SK-N-SH (cell line): ENCODE results near the gene MX1. TPM values are rescaled to one million over a fixed set of nuclear protein-coding genes. Genes with fewer than 3 reads are reported as not detected.

ENCODE experiments used
- CTCF ChIA-PET: fragments of 300-600, 350-600 bp; formaldehyde crosslinking; extraction: SDS; loops from one replicate; lab custom pipeline; 2021; lab: Yijun Ruan, JAX
- POLR2A ChIA-PET: fragments of 350-600 bp; sonication (Branson Sonifier 250); formaldehyde crosslinking; extraction: SDS; loops from one replicate; lab custom pipeline; 2020; ENCODE audit warnings: antibody characterized with exemption, inconsistent platforms; lab: Yijun Ruan, JAX
- DNase-seq: peaks from one replicate; pipeline ENCODE4 v3.0.0; 2012
- H2AFZ ChIP-seq: fragments of 200-600 bp; sonication (generic); 2 replicates; pipeline ENCODE4 v1.8.1; 2016; ENCODE audit warnings: antibody characterized with exemption, mild to moderate bottlenecking, low read depth
- H3F3A ChIP-seq: fragments of 200-600 bp; sonication (generic); replicated peaks from 2 replicates; pipeline ENCODE3; 2016; ENCODE audit warnings: antibody characterized with exemption, mild to moderate bottlenecking; ENCODE audit not compliant: insufficient read depth
- H3K27ac ChIP-seq, 2 experiments: fragments of 200-500 bp in 1 of 2; fragments of 200-600 bp in 1 of 2; sonication (Bioruptor generic) in 1 of 2; sonication (generic), shearing (Covaris generic) in 1 of 2; 2 replicates each; pipeline versions ENCODE4 v1.5.1 to v1.6.1; 2014 to 2016; ENCODE audit warnings: low read depth in 2 of 2, inconsistent platforms in 1 of 2, low read length in 1 of 2, mild to moderate bottlenecking in 1 of 2, mixed read lengths in 1 of 2
- H3K27me3 ChIP-seq: fragments of 200-600 bp; sonication (generic), shearing (Covaris generic); 2 replicates; pipeline ENCODE4 v1.6.1; 2016; ENCODE audit warnings: mixed run types; ENCODE audit not compliant: insufficient read depth
- H3K36me3 ChIP-seq, 2 experiments: fragments of 200-500 bp in 1 of 2; fragments of 200-600 bp in 1 of 2; sonication (Bioruptor generic) in 1 of 2; sonication (generic) in 1 of 2; replicated peaks in 1 of 2; 2 replicates each; pipeline versions ENCODE3 to v1.5.1; 2014 to 2016; ENCODE audit warnings: low read length in 1 of 2, mild to moderate bottlenecking in 1 of 2; ENCODE audit not compliant: insufficient read depth in 2 of 2, control insufficient read depth in 1 of 2
- H3K4me1 ChIP-seq, 2 experiments: fragments of 200-500 bp in 1 of 2; fragments of 200-600 bp in 1 of 2; sonication (Bioruptor generic) in 1 of 2; sonication (generic), shearing (Covaris generic) in 1 of 2; 2 replicates each; pipeline versions ENCODE4 v1.5.1 to v1.6.1; 2014 to 2016; ENCODE audit warnings: low read depth in 1 of 2, low read length in 1 of 2, mixed run types in 1 of 2; ENCODE audit not compliant: insufficient read depth in 2 of 2, control insufficient read depth in 1 of 2
- H3K4me2 ChIP-seq: fragments of 200-600 bp; sonication (generic), shearing (Covaris generic); 2 replicates; pipeline ENCODE4 v1.6.1; 2017; ENCODE audit warnings: mixed run types
- H3K4me3 ChIP-seq, 2 experiments: fragments of 200-500 bp in 1 of 2; fragments of 200-600 bp in 1 of 2; sonication (Bioruptor generic) in 1 of 2; sonication (generic), shearing (Covaris generic) in 1 of 2; 2 replicates each; pipeline versions ENCODE4 v1.5.1 to v1.8.1; 2014 to 2016; ENCODE audit warnings: low read depth in 2 of 2, inconsistent platforms in 1 of 2, low read length in 1 of 2, mild to moderate bottlenecking in 1 of 2, mixed read lengths in 1 of 2, moderate library complexity in 1 of 2
- H3K79me2 ChIP-seq: fragments of 200-600 bp; sonication (generic); 2 replicates; pipeline ENCODE4 v1.8.1; 2017; ENCODE audit warnings: mild to moderate bottlenecking; ENCODE audit not compliant: insufficient read depth
- H3K9ac ChIP-seq: fragments of 200-600 bp; sonication (generic); 2 replicates; pipeline ENCODE4 v1.6.1; 2017; ENCODE audit warnings: mixed run types
- H3K9me2 ChIP-seq: fragments of 200-600 bp; sonication (generic); 2 replicates; pipeline ENCODE4 v1.6.1; 2017; ENCODE audit warnings: mixed run types
- H3K9me3 ChIP-seq: fragments of 200-600 bp; sonication (generic); 2 replicates; pipeline ENCODE4 v1.6.1; 2017; ENCODE audit warnings: mixed run types, mild to moderate bottlenecking, moderate library complexity
- H4K20me1 ChIP-seq: fragments of 200-600 bp; sonication (generic); 2 replicates; pipeline ENCODE4 v1.6.1; 2017; ENCODE audit warnings: mild to moderate bottlenecking, mixed run types; ENCODE audit not compliant: insufficient read depth
- CHD2 ChIP-seq: fragments of 150-350 bp; IDR thresholded peaks from 2 replicates; pipeline ENCODE4 v1.6.1; 2018; ENCODE audit warnings: low read length; ENCODE audit not compliant: partially characterized antibody
- ELF1 ChIP-seq: IDR thresholded peaks from 2 replicates; pipeline ENCODE4 v1.4.0; 2012
- EZH2phosphoT487 ChIP-seq: fragments of 200-600 bp; sonication (generic); IDR thresholded peaks from 2 replicates; pipeline ENCODE4 v1.6.1; 2017; ENCODE audit warnings: low read depth, mixed run types, mild to moderate bottlenecking, antibody characterized with exemption, moderate library complexity, borderline replicate concordance
- FOSL2 ChIP-seq: IDR thresholded peaks from 2 replicates; pipeline ENCODE4 v1.4.0; 2012; ENCODE audit warnings: low read depth, mild to moderate bottlenecking, moderate library complexity, borderline replicate concordance
- FOXJ3 ChIP-seq: sonication (generic); formaldehyde crosslinking; IDR thresholded peaks from 2 replicates; pipeline ENCODE4 v1.5.1; 2020; ENCODE audit warnings: mild to moderate bottlenecking, missing genetic modification reagents
- GABPA ChIP-seq: IDR thresholded peaks from 2 replicates; pipeline ENCODE4 v1.4.0; 2012; ENCODE audit warnings: low read depth, mild to moderate bottlenecking
- MEF2A ChIP-seq: IDR thresholded peaks from 2 replicates; pipeline ENCODE4 v1.4.0; 2012; ENCODE audit warnings: low read depth, borderline replicate concordance
- MXI1 ChIP-seq: IDR thresholded peaks from 2 replicates; pipeline ENCODE4 v1.6.1; 2012; ENCODE audit warnings: mild to moderate bottlenecking, low read depth, low read length, improper control_type of control experiment
- RAD21 ChIP-seq: IDR thresholded peaks from 2 replicates; pipeline ENCODE4 v1.6.1; 2012; ENCODE audit warnings: mild to moderate bottlenecking, low read length
- RCOR1 ChIP-seq: fragments of 150-350 bp; IDR thresholded peaks from 2 replicates; pipeline ENCODE4 v1.6.1; 2017; ENCODE audit warnings: antibody characterized with exemption, low read length
- TAF1 ChIP-seq: IDR thresholded peaks from 2 replicates; pipeline ENCODE4 v1.6.1; 2012; ENCODE audit warnings: low read depth, mild to moderate bottlenecking, low read length, moderate library complexity, borderline replicate concordance
- TCF12 ChIP-seq: IDR thresholded peaks from 2 replicates; pipeline ENCODE4 v1.4.0; 2012
- WGBS: methylation state at CpG from one replicate; pipeline ENCODE4 v1.1.6; 2017; ENCODE audit warnings: low lambda C conversion rate; 5-methylcytosine and 5-hydroxymethylcytosine counted together
- polyA plus RNA-seq, 3 experiments: library from polyadenylated mRNA; depleted of rRNA; stranded (reverse); fragments of >200 nt; gene quantifications; 2 replicates each; pipeline ENCODE4 v1.2.3, GENCODE V29; 2012
- TF ChIP-seq, protein P1 (sequence below): fragments of 150-350 bp; IDR thresholded peaks from 2 replicates; pipeline ENCODE4 v1.6.1; 2017; ENCODE audit warnings: antibody characterized with exemption, low read length, low read depth, borderline replicate concordance
- TF ChIP-seq, protein P2 (sequence below): fragments of 150-350 bp; IDR thresholded peaks from 2 replicates; pipeline ENCODE4 v1.6.1; 2016; ENCODE audit warnings: mild to moderate bottlenecking, low read depth, low read length
- TF ChIP-seq, protein P3 (sequence below): fragments of 200-600 bp; sonication (generic); IDR thresholded peaks from 2 replicates; pipeline ENCODE4 v1.6.1; 2017; ENCODE audit warnings: antibody characterized with exemption, mild to moderate bottlenecking, moderate library complexity
- TF ChIP-seq, protein P4 (sequence below): IDR thresholded peaks from 2 replicates; pipeline ENCODE4; 2012
- TF ChIP-seq, protein P5 (sequence below): IDR thresholded peaks from 2 replicates; pipeline ENCODE4 v1.4.0; 2012; ENCODE audit warnings: low read depth, borderline replicate concordance
- TF ChIP-seq, protein P6 (sequence below): IDR thresholded peaks from 2 replicates; pipeline ENCODE4 v1.4.0; 2012; ENCODE audit warnings: low read depth

Gene MX1
- polyA plus RNA-seq, 1 of the 3 experiments (the other 2 are of a cell fraction) = 1.9 TPM

DNA sequence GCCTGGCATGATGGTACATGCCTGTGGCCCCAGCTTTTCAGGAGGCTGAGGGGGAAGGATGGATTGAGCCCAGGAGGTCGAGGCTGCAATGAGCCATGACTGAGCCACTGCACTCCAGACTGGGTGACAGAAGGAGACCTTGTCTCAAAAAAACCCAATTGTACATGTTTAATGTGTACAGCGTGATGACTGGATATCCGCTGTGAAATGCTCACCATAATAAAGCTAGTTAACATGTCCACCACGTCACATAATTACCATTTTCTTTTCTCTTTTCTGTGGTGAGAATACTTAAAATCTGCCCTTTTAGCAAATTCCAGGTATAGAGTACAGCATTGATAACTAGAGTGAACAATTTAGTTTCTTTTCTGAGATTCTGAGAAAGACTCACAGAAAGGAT, 57.9 kb downstream of the MX1 start:
- H3K4me1 ChIP-seq = no peaks in the 10 kb centered on the region
- TF ChIP-seq TCF12 (no peak), RAD21 (no peak), MEF2A (no peak), ELF1 (no peak)
- TF ChIP-seq, protein P1, sequence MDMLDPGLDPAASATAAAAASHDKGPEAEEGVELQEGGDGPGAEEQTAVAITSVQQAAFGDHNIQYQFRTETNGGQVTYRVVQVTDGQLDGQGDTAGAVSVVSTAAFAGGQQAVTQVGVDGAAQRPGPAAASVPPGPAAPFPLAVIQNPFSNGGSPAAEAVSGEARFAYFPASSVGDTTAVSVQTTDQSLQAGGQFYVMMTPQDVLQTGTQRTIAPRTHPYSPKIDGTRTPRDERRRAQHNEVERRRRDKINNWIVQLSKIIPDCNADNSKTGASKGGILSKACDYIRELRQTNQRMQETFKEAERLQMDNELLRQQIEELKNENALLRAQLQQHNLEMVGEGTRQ = no peak
- CTCF ChIA-PET = no interaction called here
- POLR2A ChIA-PET = no interaction called here
- WGBS = 59% methylated on average over 4 of the region's 4 CpGs
- H3F3A ChIP-seq = no peaks in the 10 kb centered on the region
- no peak overlapping the region for H3K4me2 ChIP-seq
- no peaks in the 10 kb centered on the region for H3K9me3 ChIP-seq
- H3K9me2 ChIP-seq = no peaks in the 10 kb centered on the region
- H3K79me2 ChIP-seq = no peaks in the 10 kb centered on the region
- H3K4me3 ChIP-seq = no peak overlapping the region
- no peak for DNase-seq
- no peaks in the 10 kb centered on the region for H3K36me3 ChIP-seq
- no peaks in the 10 kb centered on the region for H4K20me1 ChIP-seq
- no peak overlapping the region for H3K9ac ChIP-seq
- H3K27ac ChIP-seq = no peak overlapping the region
- no peak overlapping the region for H2AFZ ChIP-seq
- no peaks in the 10 kb centered on the region for H3K27me3 ChIP-seq

DNA sequence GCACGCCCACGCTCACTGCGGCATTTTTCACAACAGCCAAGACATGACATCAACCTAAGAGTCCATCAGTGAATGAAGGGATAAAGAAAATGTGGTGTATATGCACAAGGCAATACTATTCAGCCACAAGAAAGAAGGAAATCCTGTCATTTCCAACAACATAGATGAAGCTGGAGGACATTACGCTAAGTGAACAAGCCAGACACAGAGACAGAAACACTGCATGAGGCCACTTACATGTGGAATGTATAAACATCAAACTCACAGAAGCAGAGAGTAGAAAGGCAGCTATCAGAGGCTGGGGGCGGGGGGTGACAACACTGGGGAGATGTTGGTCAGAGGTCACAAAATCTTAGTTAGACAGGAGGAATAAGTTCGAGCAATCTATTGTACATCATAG, 61.0 kb downstream of the MX1 start:
- Histone ChIP-seq H3K36me3 (no peaks in the 10 kb centered on the region), H4K20me1 (no peaks in the 10 kb centered on the region), H3K4me3 (no peak overlapping the region), H3K27me3 (0 out of 2 replicates have a peak, but pooled peaks cover 3% of the 10 kb centered on the region), H3K9me3 (no peaks in the 10 kb centered on the region), H3K4me2 (no peak overlapping the region), H3F3A (no peaks in the 10 kb centered on the region), H3K9ac (no peak overlapping the region), H3K9me2 (no peaks in the 10 kb centered on the region), H3K27ac (no peak overlapping the region), H3K4me1 (no peaks in the 10 kb centered on the region), H3K79me2 (no peaks in the 10 kb centered on the region), H2AFZ (no peak overlapping the region)
- TF ChIP-seq RCOR1 (no peak), FOSL2 (no peak), RAD21 (no peak), MXI1 (no peak), FOXJ3 (no peak), EZH2phosphoT487 (no peak), TAF1 (no peak), GABPA (no peak), CHD2 (no peak)
- TF ChIP-seq, protein P2, sequence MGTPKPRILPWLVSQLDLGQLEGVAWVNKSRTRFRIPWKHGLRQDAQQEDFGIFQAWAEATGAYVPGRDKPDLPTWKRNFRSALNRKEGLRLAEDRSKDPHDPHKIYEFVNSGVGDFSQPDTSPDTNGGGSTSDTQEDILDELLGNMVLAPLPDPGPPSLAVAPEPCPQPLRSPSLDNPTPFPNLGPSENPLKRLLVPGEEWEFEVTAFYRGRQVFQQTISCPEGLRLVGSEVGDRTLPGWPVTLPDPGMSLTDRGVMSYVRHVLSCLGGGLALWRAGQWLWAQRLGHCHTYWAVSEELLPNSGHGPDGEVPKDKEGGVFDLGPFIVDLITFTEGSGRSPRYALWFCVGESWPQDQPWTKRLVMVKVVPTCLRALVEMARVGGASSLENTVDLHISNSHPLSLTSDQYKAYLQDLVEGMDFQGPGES = no peak
- TF ChIP-seq, protein P3, sequence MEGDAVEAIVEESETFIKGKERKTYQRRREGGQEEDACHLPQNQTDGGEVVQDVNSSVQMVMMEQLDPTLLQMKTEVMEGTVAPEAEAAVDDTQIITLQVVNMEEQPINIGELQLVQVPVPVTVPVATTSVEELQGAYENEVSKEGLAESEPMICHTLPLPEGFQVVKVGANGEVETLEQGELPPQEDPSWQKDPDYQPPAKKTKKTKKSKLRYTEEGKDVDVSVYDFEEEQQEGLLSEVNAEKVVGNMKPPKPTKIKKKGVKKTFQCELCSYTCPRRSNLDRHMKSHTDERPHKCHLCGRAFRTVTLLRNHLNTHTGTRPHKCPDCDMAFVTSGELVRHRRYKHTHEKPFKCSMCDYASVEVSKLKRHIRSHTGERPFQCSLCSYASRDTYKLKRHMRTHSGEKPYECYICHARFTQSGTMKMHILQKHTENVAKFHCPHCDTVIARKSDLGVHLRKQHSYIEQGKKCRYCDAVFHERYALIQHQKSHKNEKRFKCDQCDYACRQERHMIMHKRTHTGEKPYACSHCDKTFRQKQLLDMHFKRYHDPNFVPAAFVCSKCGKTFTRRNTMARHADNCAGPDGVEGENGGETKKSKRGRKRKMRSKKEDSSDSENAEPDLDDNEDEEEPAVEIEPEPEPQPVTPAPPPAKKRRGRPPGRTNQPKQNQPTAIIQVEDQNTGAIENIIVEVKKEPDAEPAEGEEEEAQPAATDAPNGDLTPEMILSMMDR = no peak
- TF ChIP-seq, protein P4, sequence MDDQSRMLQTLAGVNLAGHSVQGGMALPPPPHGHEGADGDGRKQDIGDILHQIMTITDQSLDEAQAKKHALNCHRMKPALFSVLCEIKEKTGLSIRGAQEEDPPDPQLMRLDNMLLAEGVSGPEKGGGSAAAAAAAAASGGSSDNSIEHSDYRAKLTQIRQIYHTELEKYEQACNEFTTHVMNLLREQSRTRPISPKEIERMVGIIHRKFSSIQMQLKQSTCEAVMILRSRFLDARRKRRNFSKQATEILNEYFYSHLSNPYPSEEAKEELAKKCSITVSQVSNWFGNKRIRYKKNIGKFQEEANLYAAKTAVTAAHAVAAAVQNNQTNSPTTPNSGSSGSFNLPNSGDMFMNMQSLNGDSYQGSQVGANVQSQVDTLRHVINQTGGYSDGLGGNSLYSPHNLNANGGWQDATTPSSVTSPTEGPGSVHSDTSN = no peak
- TF ChIP-seq, protein P5, sequence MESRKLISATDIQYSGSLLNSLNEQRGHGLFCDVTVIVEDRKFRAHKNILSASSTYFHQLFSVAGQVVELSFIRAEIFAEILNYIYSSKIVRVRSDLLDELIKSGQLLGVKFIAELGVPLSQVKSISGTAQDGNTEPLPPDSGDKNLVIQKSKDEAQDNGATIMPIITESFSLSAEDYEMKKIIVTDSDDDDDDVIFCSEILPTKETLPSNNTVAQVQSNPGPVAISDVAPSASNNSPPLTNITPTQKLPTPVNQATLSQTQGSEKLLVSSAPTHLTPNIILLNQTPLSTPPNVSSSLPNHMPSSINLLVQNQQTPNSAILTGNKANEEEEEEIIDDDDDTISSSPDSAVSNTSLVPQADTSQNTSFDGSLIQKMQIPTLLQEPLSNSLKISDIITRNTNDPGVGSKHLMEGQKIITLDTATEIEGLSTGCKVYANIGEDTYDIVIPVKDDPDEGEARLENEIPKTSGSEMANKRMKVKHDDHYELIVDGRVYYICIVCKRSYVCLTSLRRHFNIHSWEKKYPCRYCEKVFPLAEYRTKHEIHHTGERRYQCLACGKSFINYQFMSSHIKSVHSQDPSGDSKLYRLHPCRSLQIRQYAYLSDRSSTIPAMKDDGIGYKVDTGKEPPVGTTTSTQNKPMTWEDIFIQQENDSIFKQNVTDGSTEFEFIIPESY = no peak
- TF ChIP-seq, protein P6, sequence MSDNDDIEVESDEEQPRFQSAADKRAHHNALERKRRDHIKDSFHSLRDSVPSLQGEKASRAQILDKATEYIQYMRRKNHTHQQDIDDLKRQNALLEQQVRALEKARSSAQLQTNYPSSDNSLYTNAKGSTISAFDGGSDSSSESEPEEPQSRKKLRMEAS = no peak
- POLR2A ChIA-PET = no interaction called here
- WGBS = 74% methylated on average over 6 of the region's 6 CpGs
- DNase-seq = no peak
- CTCF ChIA-PET = no interaction called here
